ENCODE data around the gene ADCYAP1R1.

The ADCYAP1R1 gene

DNA sequence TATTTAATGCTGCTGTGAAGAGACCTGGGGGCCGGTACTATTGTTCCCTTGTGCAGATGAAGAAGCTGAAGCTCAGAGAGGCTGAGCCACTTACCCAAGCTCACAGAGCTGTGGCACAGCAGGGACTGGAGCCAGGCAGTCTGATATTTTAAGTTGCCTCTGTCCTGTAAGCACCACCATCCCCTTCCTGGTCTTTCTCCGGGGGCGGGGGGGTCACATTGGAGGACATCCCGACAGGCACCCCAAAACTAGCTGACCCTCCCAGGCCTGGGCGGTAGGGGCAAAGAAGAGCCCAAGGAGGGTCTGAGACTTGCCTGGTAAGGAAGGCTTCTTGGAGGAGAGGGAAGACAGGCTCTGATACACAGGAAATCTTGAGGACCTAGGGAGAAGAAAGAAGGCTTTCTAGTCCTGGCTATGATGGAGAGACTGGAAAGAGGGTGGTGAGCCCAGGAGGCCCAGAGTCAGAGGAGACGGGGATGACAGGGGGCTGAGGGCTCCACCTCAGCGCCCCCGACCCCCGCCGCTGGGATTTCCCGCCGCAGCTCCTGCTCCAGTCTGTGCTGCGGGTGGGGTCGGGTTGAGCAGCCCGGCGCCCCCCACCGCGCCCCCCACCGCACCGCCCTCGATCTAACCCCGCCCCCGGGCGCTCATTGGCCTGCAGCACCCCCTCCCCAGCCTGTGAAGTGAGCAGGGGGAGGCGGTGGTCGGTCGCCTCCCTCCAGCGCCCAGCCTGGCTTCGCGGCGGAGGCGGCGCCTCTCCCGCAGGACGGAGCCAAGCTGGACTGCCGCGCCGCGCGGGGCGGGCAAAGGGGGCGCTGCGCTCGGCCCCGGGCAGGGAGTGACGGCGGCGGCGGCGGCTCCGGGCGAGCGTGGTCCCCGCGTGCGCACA lies at the start of gene ADCYAP1R1:
Gene ADCYAP1R1, plus strand, starts transcription at position 711 of the 889 bp plus-strand sequence. CDS start 10,957 bp downstream, outside the sequence.
- DNase-seq (ENCODE audit: low spot score) = no peak

DNA sequence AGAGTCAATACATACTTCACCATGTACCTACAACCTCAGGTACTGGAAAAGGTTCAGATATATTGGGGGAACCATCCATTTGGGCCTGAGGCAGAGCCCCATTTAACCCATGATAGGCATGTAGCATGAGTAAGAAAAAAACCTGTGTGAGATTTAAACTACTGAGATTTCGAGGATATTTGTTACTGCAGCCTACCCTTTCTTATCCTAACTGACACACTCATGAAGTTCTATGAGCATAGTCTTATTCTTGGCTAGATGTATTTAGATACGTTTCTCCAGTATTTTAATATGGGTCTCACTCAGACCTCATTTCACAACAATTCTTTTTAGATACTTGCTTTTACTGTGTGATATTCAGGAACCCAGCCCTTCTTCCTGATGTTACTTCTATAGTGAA lies 49.0 kb upstream of the ADCYAP1R1 start:
- DNase-seq (ENCODE audit: low spot score) = no peak

DNA sequence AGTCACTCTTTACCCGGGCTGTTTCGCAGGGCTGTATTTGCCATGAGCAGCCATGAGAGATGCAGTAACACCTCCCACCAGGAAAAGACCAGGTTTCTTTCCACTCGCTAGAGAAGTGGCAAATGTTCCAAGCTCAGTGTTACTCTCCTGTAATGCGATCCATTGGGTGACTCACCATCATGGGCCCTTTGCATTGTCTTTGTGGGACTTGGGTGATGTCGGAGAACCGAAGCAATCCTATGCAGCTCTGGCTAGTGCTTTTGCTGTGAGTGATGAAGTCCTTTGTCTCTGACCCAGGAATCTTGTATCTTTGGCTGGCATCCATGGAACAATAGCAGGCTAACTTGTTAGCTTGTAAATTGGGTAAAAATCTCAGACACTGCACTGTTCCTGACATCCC lies 48.4 kb upstream of the ADCYAP1R1 start:
- no peak for DNase-seq (ENCODE audit: low spot score)

DNA sequence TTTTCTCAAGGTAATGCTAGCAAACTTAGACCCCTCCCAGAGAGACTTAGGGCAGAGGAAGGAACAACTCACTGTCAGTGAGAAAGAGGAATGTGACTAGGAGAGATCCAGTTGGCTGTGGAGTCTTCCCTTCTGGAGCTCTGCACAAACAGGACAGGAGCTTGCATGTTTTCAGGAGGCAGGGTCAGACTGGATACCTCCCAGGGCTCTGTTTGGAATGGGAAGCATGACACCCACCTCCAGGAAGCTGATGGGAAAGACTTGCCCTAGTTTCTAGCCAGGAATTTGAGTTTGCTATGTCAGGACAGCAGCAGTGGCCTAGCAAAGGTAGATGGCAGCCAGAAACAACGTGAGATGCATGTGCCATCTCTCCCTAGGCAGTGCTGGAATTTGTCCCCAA lies 47.7 kb upstream of the ADCYAP1R1 start:
- DNase-seq (ENCODE audit: low spot score) = no peak

DNA sequence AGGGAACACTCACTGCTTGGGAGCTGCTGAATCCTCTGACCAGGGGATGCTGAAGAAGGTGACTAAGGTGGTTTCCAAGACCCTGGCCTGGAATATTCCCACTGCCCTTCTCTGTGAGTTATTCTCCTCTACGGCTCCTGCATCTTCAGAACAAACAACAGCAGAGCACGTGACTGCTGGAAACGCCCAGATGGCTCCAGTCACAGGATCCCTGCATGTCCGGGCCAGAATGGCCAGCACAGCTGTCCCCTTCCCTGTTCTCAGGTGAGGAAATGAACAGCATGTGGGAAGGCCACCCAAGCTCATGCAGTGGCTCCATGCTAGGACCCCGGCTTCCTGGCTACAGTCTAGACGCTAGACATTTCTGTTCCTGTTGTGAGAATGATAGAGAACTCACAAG lies 45.3 kb upstream of the ADCYAP1R1 start:
- DNase-seq (ENCODE audit: low spot score) = no peak

DNA sequence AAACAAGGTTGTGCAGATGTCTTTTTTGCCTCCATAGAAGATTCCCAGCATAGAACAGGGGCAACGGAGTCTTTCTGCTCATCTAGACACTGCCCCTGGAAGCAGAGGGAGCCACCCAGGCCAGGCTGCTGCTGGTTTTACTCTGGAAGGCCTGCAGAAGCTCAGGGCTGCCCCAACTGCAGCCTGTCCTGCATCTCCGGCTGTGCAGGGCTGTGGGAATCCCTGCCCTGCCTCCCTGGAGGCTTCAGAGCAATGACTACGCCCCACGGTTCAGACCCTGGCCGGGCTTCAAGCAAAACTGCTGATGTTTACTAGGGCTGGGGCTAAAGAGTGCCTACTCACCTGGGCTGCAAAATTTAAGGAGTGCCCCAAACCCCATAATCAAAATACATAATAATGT lies 44.5 kb upstream of the ADCYAP1R1 start:
- no peak for DNase-seq (ENCODE audit: low spot score)

DNA sequence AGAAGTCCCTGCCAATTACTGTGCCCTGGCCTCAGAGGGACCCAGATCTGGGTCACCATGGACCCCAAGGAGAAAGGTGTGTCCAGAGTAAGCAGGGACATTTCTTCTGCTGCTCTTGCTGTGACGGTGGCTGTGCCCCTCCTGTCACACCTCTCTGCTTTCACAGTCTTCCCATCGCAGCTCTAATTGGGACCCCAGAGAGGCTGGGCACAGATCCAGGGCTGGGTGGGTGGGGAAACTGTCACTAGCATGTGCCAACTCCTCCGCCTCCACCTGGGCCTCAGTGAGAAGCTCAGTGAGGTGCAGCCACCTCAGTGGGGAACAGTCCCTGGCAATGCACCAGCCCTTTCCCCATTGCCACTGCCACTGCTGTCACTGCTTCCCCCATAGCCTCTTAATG lies 37.3 kb upstream of the ADCYAP1R1 start:
- DNase-seq (ENCODE audit: low spot score) = no peak

DNA sequence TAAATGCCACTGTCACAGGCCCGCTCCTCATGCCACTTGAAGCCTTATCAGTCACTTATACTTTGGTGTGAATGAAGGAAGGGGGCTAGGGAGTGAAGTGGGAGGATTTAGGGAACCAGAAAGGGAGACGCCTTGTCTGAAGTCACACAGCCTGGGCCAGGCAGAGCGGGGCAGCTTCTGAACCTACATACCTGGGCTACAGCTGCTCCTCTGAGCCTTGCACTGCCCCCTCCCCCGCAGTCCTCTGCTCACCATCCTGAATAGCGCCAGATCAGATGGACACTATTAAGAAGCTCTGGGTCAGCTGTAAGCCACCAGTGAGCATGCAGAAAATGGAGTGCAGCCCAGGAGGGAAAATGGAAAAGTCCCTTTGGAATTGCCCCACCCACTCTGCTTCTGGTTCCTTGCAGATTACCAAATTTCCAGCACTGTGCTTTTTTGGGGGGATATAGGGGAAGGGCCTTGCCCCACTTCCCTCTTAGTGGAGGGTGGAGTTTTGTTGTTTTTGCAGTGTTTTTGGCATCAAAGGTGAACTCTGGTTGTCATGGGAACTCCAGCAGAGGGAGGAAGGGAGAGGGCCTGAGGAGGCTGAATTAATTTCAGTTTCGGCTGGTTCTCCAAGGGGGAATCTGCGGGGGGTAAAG lies 35.0 kb upstream of the ADCYAP1R1 start:
- no peak for DNase-seq (ENCODE audit: low spot score)

DNA sequence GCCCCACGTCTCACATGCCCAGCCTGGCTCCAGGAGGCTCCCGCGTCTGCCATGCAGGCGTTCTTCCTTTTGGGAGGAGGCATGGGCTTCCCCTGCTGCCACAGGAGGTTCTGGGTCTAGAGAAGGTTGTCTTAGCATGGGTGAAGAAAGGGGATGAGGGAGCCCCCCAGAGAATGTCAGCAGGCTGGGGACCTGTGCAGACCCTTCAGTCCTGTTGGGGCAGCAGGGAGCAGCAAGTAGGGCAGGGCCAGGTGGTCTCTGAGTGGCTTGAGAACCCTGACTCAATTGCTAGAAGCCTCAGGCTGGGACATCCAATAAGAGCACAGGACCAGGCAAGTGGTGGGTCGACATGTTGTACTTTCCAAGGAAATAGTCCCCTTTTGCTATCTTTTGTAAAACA lies 34.4 kb upstream of the ADCYAP1R1 start:
- DNase-seq (ENCODE audit: low spot score) = no peak

DNA sequence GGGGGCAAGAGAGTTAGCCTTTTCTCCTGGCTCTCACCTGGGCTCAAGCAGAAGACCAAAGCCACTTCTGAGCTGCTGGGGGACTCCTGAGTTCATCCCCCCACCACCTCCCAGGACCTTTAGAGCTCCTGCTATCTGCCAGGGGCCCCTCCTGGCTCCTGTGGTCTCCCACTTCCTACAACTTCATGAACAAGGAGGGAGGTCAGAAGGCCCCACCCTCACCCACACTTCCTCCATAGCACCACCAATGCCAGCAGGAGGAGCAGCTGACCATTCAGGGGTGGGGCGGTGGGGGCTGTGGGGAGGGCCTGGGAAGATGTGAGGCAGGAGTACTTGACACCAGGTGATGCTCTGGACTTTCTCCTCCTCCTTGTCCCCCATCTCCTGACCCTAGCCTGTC lies 32.6 kb upstream of the ADCYAP1R1 start:
- no peak for DNase-seq (ENCODE audit: low spot score)

DNA sequence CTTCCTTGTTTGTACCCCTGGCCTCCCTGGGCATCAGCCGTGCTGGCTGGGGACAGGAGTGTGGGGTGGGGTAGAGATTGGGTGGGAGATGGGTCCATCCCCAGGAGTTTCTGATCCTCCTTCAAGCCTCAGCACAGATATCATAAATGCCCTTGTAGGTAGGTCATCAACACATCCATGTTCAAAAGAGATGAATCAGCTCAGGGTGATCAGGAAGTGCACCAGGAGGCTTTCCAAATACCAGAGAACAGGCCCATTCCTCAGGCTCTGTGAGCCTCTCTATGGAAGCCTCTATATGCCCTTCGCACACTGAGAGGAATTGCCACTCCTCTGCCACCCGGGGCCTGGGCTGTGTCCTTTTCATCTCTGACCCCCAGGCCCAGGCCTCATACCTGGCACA lies 31.9 kb upstream of the ADCYAP1R1 start:
- no peak for DNase-seq (ENCODE audit: low spot score)

DNA sequence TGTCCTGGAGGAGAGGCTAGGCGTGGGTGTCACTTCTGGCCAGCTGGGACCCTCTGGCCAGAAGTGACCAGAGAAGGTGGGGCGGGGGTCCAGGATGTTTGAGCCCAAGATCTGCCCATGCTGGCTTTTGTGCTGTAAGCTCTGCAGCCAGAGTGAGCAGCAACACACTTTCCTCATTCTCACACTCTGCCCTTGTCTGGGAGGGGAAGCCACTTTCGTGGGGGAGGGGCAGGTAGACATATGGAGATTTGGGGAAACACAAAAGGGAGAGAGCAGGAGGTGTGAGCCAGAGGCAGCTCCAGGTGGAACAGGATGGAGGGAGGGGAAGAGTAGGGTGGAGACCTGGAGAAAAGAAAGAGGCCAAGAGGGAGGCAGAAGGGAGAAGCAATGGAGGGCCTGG lies 31.5 kb upstream of the ADCYAP1R1 start:
- no peak for DNase-seq (ENCODE audit: low spot score)

DNA sequence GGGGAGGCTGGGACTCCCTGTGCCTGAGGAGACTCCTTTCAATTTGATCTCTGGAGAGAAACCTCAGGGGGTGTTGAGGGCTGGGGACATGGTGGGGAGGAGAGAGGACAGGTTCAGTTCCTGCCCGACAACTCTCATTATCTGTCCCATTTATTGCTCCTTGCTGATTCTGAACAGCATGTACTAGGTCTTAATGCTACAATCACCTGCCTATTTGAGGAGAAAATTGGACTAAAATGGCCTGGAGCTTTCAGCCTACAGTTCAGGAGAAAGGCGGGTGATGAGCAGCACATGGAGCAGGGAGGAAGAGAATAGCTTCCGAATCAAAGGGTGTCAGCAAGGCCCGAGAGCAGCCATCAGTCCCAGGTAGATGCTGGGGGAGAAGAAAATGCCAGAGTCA lies 30.0 kb upstream of the ADCYAP1R1 start:
- DNase-seq (ENCODE audit: low spot score) = no peak

DNA sequence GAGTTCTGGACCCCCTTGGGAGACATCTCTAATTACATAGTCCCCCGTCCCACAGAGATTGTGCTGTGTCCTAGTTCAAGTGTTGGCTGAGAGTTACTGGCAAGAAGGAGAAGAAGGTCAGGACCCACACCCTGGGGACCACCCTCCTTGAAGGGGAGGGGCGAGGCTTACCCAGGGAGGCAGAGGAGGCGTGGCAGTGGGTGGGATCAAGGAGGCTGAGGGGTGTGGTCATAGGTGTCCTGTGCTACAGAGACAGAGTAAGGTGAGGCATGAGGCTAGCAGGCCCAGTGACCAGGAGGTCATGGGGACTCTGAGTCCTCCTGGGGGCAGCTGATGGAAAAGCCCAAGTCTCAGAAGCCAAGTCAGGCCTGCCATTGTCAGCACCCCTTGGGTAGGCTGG lies 29.4 kb upstream of the ADCYAP1R1 start:
- no peak for DNase-seq (ENCODE audit: low spot score)

DNA sequence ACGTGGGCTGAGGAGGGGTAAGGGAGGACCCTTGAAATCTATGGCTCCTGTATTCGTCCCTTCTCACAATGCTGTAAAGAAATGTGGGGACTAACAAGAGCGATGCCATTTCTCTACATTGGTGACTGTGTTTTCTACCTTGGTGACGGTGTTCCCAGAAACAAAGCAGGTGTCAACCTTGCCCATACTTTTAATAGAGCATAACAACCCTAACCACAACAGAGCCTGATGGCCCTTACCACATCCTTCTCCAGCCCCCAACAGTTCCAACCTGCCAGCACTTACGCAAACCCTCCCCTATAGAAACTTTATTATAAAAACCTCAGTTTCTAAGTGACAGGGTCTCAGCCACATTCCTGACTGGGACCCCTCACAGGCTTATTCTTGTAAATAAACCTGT lies 28.2 kb upstream of the ADCYAP1R1 start:
- DNase-seq (ENCODE audit: low spot score) = no peak

DNA sequence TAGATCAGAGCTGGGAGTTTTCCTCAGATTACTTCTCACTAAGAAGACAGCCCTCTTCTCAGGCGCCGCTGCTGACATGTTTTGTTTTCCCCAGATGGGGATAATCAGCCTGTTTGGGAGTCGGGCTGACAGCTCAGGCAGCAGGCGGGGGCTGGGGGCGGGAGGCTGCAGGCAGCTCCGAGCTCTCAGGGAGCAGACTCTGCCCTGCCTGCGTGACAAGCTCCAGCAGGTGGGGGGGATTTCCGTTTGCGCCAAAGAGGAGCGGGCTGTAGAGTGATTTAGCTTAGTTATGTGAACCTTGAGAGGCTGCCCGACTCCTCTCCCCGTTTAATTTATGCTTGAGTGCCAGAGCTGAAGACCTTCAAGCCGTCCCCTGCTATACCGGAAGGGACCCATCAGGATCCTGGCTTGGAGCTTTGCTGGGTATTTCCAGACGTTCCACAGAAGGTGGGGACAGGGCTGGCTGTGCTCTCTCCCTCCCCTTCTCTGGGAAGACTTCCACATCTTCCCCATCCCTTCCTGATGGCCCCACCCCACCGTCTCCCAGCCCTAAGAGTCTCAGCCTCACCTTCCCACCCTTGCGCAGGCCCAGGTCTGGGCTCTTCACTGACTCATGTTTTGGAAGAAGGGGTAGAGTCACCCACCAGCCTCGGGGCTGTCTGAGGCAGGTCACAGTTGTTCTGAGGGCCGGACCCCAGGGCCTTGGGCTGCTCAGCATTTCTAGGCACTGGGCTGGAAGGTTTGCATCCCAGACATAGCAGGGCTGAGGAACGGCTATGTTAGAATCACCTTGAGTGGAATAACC lies 24.7 kb upstream of the ADCYAP1R1 start:
- no peak for DNase-seq (ENCODE audit: low spot score)

DNA sequence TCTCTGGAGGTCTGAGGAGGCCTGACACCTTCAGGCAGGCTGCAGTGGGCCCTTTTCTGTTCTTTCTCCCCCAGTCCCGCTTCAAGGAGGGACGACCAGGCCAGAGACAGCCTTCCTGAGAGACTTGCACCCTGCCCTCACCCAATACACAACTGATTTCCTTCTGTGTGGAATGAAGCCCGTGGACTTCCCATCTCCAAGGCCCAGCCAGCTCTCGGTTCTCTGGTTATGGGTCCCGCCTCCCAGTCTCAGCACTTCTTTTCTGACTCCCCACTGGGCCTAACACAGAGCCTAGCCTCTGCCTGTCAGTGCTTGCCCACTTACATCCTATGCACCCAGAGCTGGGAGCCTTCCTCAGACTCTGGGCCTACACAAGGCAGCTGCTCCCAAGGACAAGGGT lies 24.1 kb upstream of the ADCYAP1R1 start:
- no peak for DNase-seq (ENCODE audit: low spot score)

DNA sequence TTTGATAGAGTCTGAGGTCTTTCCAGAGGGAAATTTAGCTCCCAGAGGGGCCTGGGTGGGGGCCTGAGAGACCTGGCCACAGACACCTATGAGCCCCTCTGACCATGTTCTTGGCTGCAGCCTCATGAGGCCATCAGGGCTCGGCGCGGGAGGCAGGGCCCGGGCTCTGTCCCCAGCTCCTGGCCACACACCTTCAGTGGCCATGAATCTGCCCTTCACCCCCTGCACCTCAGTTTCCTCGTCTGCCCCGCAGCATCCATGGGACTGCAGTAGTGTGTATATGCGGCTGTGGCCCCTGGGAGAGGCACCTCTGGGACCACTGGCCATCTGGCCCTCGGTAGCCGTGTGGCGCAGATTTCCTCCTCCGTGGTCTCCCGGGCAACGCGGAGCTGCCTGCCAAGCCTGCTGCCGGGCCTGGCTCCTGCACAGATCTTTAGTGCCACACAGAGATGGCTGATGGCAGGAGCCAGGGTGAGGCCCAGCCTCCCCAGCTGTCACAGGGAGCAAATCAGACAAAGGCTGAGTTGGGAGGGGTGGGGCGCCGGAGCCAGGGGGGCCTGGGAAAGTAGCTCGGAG lies 23.6 kb upstream of the ADCYAP1R1 start:
- no peak for DNase-seq (ENCODE audit: low spot score)

DNA sequence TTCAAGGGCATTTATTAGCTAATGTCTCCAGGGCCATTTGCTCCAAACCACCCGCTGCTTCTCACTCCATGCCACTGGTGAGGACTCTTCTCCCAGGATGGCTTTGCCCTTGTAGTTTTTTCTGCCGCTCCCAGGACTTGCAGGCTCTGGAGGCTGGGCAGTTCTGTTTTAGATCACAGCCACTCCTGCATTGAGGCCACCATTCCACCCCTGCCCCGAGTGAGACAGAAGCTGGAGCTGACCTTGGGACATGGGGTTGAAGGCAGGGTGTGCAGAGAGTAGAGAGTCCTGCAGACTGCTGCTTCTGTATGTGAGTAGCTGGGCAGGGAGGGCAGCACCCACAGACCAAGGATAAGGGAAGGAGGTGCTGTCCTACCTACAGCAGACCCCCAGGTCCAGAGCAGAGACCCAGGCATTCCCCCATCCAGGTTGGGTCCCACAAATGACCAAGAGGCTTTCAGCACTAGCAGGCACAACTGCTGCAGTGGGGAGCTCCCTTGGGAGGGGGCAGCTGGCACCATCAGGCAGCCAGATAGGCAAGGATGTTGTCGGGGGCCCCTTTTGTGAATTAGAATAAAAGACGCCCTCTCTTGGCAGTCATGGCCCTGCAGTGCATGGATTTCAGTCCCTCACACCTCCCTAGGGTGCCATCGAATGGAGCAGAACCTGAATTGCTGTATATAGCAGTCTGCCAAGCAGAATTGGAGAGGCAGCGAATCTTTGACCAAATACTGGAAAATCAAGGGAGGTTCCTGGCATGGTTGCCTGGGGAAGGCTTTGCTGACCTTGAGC lies 22.7 kb upstream of the ADCYAP1R1 start:
- DNase-seq (ENCODE audit: low spot score) = no peak

DNA sequence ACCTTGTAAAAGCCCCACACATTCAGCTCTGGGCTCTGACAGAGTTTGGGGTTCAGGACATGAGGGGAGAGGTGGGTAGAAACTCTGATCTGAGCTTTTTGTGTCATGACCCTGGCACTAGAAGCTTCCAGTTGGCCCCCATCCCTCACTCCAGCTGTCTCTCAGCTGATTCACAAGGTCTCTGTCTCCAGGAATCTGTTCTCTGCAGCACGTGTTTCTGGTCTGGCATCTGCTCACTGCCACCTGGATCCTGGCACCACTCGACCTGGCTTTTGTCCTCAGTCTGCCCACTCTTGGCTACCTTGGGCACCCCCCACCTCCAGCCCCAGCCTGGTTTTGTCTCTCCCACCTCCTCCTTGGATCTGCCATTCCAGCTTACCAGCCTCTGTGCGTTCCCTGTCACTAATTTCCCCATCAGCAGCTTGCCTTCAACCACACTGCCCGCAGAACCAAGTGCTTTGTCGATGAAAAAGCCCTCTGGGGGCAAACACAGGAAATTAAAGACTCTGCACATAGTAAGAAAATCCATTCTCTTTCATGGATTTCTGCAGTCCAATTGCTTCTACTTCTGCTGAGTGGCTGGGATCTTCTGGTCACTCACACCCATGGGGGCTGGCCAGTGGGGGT lies 18.3 kb upstream of the ADCYAP1R1 start:
- no peak for DNase-seq (ENCODE audit: low spot score)

DNA sequence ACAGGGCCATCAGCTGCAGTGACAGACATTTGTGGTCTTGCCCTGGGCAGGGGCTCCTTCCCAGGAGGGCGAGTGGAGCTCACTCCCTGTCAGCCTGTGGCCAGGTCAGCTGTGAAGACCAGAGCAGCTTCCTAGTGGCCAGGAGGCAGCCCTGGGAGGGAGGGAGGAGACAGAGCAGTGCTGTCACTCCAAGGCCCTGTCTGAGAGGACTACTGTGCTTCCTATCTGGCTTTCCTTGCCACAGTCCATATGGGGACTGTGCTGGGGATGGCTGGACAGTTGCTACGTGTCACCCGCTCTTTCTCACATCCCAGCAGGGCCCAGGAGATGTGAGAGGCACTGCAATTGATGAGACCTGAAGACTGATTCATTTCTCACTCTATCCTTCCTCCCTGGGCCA lies 15.2 kb upstream of the ADCYAP1R1 start:
- DNase-seq (ENCODE audit: low spot score) = no peak

All from HuH-7 (cell line).